Measurements from ENCODE around the gene EML1. TPM values are rescaled to one million over a fixed set of nuclear protein-coding genes. Genes with fewer than 3 reads are reported as not detected.

The EML1 gene
- total and polyA plus RNA-seq, 10 donors, result 1.8 to 15.5 (median 6.0) TPM

GRCh38 chr14:99840774-99841305 lies 47.6 kb downstream of the EML1 start:
- TF ChIP-seq, protein P1, sequence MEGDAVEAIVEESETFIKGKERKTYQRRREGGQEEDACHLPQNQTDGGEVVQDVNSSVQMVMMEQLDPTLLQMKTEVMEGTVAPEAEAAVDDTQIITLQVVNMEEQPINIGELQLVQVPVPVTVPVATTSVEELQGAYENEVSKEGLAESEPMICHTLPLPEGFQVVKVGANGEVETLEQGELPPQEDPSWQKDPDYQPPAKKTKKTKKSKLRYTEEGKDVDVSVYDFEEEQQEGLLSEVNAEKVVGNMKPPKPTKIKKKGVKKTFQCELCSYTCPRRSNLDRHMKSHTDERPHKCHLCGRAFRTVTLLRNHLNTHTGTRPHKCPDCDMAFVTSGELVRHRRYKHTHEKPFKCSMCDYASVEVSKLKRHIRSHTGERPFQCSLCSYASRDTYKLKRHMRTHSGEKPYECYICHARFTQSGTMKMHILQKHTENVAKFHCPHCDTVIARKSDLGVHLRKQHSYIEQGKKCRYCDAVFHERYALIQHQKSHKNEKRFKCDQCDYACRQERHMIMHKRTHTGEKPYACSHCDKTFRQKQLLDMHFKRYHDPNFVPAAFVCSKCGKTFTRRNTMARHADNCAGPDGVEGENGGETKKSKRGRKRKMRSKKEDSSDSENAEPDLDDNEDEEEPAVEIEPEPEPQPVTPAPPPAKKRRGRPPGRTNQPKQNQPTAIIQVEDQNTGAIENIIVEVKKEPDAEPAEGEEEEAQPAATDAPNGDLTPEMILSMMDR (IDR thresholded peaks at IDR 0.05 in 8 of 11, conservative IDR thresholded peaks at IDR 0.05 in 3 of 11), result no peak
- TF ChIP-seq POLR2A (IDR thresholded peaks at IDR 0.05) (no peak), POLR2AphosphoS5 (IDR thresholded peaks at IDR 0.05) (no peak)
- no peak for DNase-seq
- H3K4me3 ChIP-seq, result no peak overlapping the region
- WGBS, 5 donors, result 61 to 83% (median 67%) methylated on average over 5 of the region's 5 CpGs
- H3K4me1 ChIP-seq, result no peaks in the 10 kb centered on the region
- H3K9me3 ChIP-seq, result peaks cover 0 to 1% (median 0%) of the 10 kb centered on the region in 8 donors
- H3K36me3 ChIP-seq, result no peaks in the 10 kb centered on the region
- intact Hi-C loops (cut with DNase I; ENCODE audit: low total_unique reads), result no loop called here
- no peak overlapping the region for H3K27ac ChIP-seq
- peaks cover 0 to 39% (median 0%) of the 10 kb centered on the region in 7 donors for H3K27me3 ChIP-seq (replicated peaks in 1 of 7)

DNA sequence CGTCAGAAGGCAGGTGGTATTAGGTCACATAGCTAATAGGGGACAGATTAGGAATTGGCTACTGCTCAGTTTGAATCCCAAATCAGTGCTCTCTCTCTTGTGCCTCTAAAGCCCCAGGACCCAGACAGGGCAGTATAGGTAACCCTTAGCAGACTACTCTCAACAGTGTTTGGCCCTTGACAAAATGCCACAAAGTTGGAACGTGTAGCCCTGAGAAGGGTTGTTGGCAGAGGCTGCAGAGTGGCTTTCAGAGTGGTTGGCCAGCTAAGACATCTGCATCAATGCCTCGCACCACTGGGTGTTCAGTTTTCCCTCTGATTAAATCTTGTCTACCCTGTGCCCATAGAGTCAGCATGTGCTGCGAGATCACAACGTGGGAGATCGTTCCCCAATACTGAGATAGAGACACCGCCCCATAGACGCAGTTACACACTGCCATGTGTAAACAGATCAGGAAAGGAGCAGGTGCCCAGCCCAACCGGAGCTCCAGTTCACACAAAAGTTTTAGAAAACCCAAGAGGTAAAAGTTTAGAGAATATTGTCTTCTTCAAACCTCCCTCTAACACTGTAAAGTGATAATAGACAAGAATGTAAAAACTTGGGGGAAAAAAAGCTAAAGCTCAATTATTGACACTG lies 48.3 kb downstream of the EML1 start:
- Histone ChIP-seq H3K4me3 (no peak overlapping the region), H3K36me3 (no peaks in the 10 kb centered on the region), H3K4me1 (no peaks in the 10 kb centered on the region), H3K27ac (no peak overlapping the region), H3K27me3 (replicated peaks in 1 of 7) (peaks cover 0 to 31% (median 0%) of the 10 kb centered on the region in 7 donors), H3K9me3 (peaks cover 0 to 8% (median 7%) of the 10 kb centered on the region in 8 donors)
- DNase-seq, result no peak
- TF ChIP-seq, protein P1 (IDR thresholded peaks at IDR 0.05 in 8 of 11, conservative IDR thresholded peaks at IDR 0.05 in 3 of 11), result no peak
- 64 to 79% (median 74%) methylated on average over 9 of the region's 9 CpGs for WGBS, 5 donors
- intact Hi-C loops (cut with DNase I; ENCODE audit: low total_unique reads), result no loop called here

GRCh38 chr14:99842141-99842540 lies 48.9 kb downstream of the EML1 start:
- H3K36me3 ChIP-seq, result no peaks in the 10 kb centered on the region
- intact Hi-C loops (cut with DNase I; ENCODE audit: low total_unique reads), result no loop called here
- TF ChIP-seq, protein P1 (IDR thresholded peaks at IDR 0.05 in 8 of 11, conservative IDR thresholded peaks at IDR 0.05 in 3 of 11), result no peak
- no peak for TF ChIP-seq POLR2A (IDR thresholded peaks at IDR 0.05)
- TF ChIP-seq POLR2AphosphoS5 (IDR thresholded peaks at IDR 0.05), result no peak
- H3K27ac ChIP-seq, result no peak overlapping the region
- H3K4me3 ChIP-seq, result no peak overlapping the region
- no peak for DNase-seq
- peaks cover 0 to 26% (median 0%) of the 10 kb centered on the region in 7 donors for H3K27me3 ChIP-seq (replicated peaks in 1 of 7)
- H3K4me1 ChIP-seq, result no peaks in the 10 kb centered on the region
- WGBS, 5 donors, result 55 to 73% (median 61%) methylated on average over 1 of the region's 1 CpG
- H3K9me3 ChIP-seq, result peaks cover 0 to 14% (median 12%) of the 10 kb centered on the region in 8 donors

DNA sequence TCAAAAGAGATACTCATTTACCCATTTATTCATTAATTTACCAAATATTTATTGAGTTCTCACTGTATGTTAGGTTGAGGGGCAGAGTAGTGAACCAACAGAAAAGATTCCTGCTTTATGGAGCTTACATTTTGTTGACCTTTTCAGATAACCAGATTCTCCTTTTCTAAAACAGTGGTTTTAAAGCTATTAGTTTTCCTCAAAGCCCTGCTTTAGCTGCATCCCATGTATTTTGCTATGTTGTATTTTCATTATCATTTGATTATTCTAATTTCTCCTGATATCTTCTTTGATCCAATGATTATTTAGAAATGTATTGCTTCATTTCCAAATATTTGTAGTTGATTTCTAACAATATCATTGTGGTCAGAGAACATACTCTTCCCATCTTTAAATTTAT lies 53.6 kb downstream of the EML1 start:
- H3K4me3 ChIP-seq, result no peak overlapping the region
- peaks cover 0 to 21% (median 0%) of the 10 kb centered on the region in 7 donors for H3K27me3 ChIP-seq (replicated peaks in 1 of 7)
- intact Hi-C loops (cut with DNase I; ENCODE audit: low total_unique reads), result no loop called here
- TF ChIP-seq, protein P1 (IDR thresholded peaks at IDR 0.05 in 8 of 11, conservative IDR thresholded peaks at IDR 0.05 in 3 of 11), result no peak
- TF ChIP-seq POLR2A (IDR thresholded peaks at IDR 0.05) (no peak), POLR2AphosphoS5 (IDR thresholded peaks at IDR 0.05) (no peak)
- no peaks in the 10 kb centered on the region for H3K4me1 ChIP-seq
- no peak for DNase-seq
- peaks cover 0 to 28% (median 20%) of the 10 kb centered on the region in 8 donors for H3K9me3 ChIP-seq
- no peaks in the 10 kb centered on the region for H3K36me3 ChIP-seq
- no peak overlapping the region for H3K27ac ChIP-seq

All from spleen (tissue), 11 donors.